Hepatocyte (in vitro differentiated cells): Measurements from ENCODE around the gene RALGAPB. TPM values are rescaled to one million over a fixed set of nuclear protein-coding genes. Genes with fewer than 3 reads are reported as not detected.

Source experiments
- DNase-seq: peaks from one replicate; pipeline ENCODE4 v3.0.0-alpha.2; 2016; ENCODE audit warnings: low spot score
- H2AFZ ChIP-seq: fragments of 200-600 bp; sonication (generic); 2 replicates; pipeline ENCODE4 v1.6.0; 2016; ENCODE audit warnings: antibody characterized with exemption, mild to moderate bottlenecking
- H3K27ac ChIP-seq: fragments of 200-600 bp; sonication (generic); 2 replicates; pipeline ENCODE4 v1.5.1; 2016; ENCODE audit warnings: mild to moderate bottlenecking
- H3K27me3 ChIP-seq: fragments of 200-600 bp; sonication (generic); 2 replicates; pipeline ENCODE4 v1.6.1; 2016
- H3K36me3 ChIP-seq: fragments of 200-600 bp; sonication (generic); replicated peaks from 2 replicates; pipeline ENCODE4 v1.5.1; 2016; ENCODE audit warnings: low read depth; ENCODE audit not compliant: insufficient read depth
- H3K4me1 ChIP-seq: fragments of 200-600 bp; sonication (generic); 2 replicates; pipeline ENCODE4 v1.5.1; 2016; ENCODE audit warnings: mild to moderate bottlenecking, moderate library complexity; ENCODE audit not compliant: insufficient read depth
- H3K4me2 ChIP-seq: fragments of 200-600 bp; sonication (generic); 2 replicates; pipeline ENCODE4 v1.6.0; 2016
- H3K4me3 ChIP-seq: fragments of 200-600 bp; sonication (generic); 2 replicates; pipeline ENCODE4 v1.5.1; 2016; ENCODE audit warnings: mild to moderate bottlenecking
- H3K79me2 ChIP-seq: fragments of 200-600 bp; sonication (generic); 2 replicates; pipeline ENCODE4 v1.6.0; 2017; ENCODE audit warnings: mild to moderate bottlenecking
- H3K9me2 ChIP-seq: fragments of 200-600 bp; sonication (generic); replicated peaks from 2 replicates; pipeline ENCODE4 v1.6.0; 2017; ENCODE audit warnings: mild to moderate bottlenecking; ENCODE audit not compliant: insufficient read depth
- H3K9me3 ChIP-seq: fragments of 200-600 bp; sonication (generic); 2 replicates; pipeline ENCODE4 v1.5.1; 2016; ENCODE audit warnings: low read depth, mild to moderate bottlenecking
- H4K20me1 ChIP-seq: fragments of 200-600 bp; sonication (generic); 2 replicates; pipeline ENCODE4 v1.6.0; 2016; ENCODE audit warnings: mild to moderate bottlenecking; ENCODE audit not compliant: insufficient read depth, poor library complexity, severe bottlenecking
- CTCF ChIP-seq: fragments of 200-600 bp; sonication (generic); IDR thresholded peaks from 2 replicates; pipeline ENCODE4 v1.5.1; 2016; ENCODE audit warnings: antibody characterized with exemption, mild to moderate bottlenecking; ENCODE audit not compliant: poor library complexity
- EZH2 ChIP-seq: fragments of 200-600 bp; sonication (generic); IDR thresholded peaks from 2 replicates; pipeline ENCODE4 v1.6.1; 2016; ENCODE audit warnings: antibody characterized with exemption, mild to moderate bottlenecking, borderline replicate concordance
- EZH2phosphoT487 ChIP-seq: fragments of 200-600 bp; sonication (generic); IDR thresholded peaks from one replicate; pipeline ENCODE4 v1.6.1; 2018; ENCODE audit warnings: antibody characterized with exemption, mild to moderate bottlenecking, low read depth, moderate library complexity; ENCODE audit not compliant: unreplicated experiment, severe bottlenecking
- WGBS: methylation state at CpG from one replicate; pipeline ENCODE4 v1.1.6; 2016; ENCODE audit warnings: low lambda C conversion rate; ENCODE audit errors: missing lambda C conversion rate; 5-methylcytosine and 5-hydroxymethylcytosine counted together
- polyA plus RNA-seq: library from polyadenylated mRNA; unstranded; fragments of >200 nt; fragmentation: Nextera tagmentation; extraction: Ambion mirVana; gene quantifications from 2 replicates; pipeline ENCODE4 v1.2.1, GENCODE V29; 2016
- total RNA-seq: library from RNA; depleted of rRNA; stranded (reverse); fragments of >200 nt; gene quantifications from 2 replicates; pipeline ENCODE4 v1.2.3, GENCODE V29; 2014

The RALGAPB gene
- total and polyA plus RNA-seq, 2 experiments from 2014 or later, result 7.7 to 31.8 TPM

GRCh38 chr20:38617011-38617829 is 144.6 kb downstream of the RALGAPB start:
- Histone ChIP-seq H3K9me2 (no peaks in the 10 kb centered on the region), H3K27ac (no peak overlapping the region), H3K36me3 (no peaks in the 10 kb centered on the region), H3K4me3 (no peak overlapping the region), H3K4me2 (no peak overlapping the region), H3K27me3 (no peaks in the 10 kb centered on the region), H2AFZ (no peak overlapping the region), H3K9me3 (no peaks in the 10 kb centered on the region), H4K20me1 (no peaks in the 10 kb centered on the region), H3K4me1 (no peaks in the 10 kb centered on the region), H3K79me2 (no peaks in the 10 kb centered on the region)
- WGBS, result 76% methylated on average over 16 of the region's 16 CpGs
- TF ChIP-seq EZH2phosphoT487, result no peak
- TF ChIP-seq CTCF, result no peak
- TF ChIP-seq EZH2, result no peak
- DNase-seq, result no peak

GRCh38 chr20:38617830-38618196 is 145.2 kb downstream of the RALGAPB start:
- Histone ChIP-seq H3K9me3 (no peaks in the 10 kb centered on the region), H3K4me3 (no peak overlapping the region), H3K79me2 (no peaks in the 10 kb centered on the region), H4K20me1 (no peaks in the 10 kb centered on the region), H3K9me2 (no peaks in the 10 kb centered on the region), H3K4me2 (no peak overlapping the region), H3K36me3 (no peaks in the 10 kb centered on the region), H3K27ac (no peak overlapping the region), H3K4me1 (no peaks in the 10 kb centered on the region), H2AFZ (no peak overlapping the region), H3K27me3 (no peaks in the 10 kb centered on the region)
- TF ChIP-seq EZH2phosphoT487 (no peak), CTCF (no peak), EZH2 (no peak)
- no peak for DNase-seq
- 88% methylated on average over 4 of the region's 4 CpGs for WGBS

- no peak for DNase-seq
- 81% methylated on average over 9 of the region's 9 CpGs for WGBS
- Histone ChIP-seq H4K20me1 (no peaks in the 10 kb centered on the region), H3K36me3 (no peaks in the 10 kb centered on the region), H3K27ac (no peak overlapping the region), H2AFZ (no peak overlapping the region), H3K4me1 (no peaks in the 10 kb centered on the region), H3K9me3 (no peaks in the 10 kb centered on the region), H3K9me2 (no peaks in the 10 kb centered on the region), H3K4me2 (no peak overlapping the region), H3K79me2 (no peaks in the 10 kb centered on the region), H3K27me3 (no peaks in the 10 kb centered on the region), H3K4me3 (no peak overlapping the region)
- TF ChIP-seq EZH2phosphoT487 (no peak), CTCF (no peak), EZH2 (no peak)
These were observed 147.8 kb downstream of the RALGAPB start for GRCh38 chr20:38620441-38620840.
